ENCODE measurements around the gene ANK3.
A peak's percentile ranks its signal among the peaks of the same experiment; 100 is the strongest.

Gene ANK3

DNA sequence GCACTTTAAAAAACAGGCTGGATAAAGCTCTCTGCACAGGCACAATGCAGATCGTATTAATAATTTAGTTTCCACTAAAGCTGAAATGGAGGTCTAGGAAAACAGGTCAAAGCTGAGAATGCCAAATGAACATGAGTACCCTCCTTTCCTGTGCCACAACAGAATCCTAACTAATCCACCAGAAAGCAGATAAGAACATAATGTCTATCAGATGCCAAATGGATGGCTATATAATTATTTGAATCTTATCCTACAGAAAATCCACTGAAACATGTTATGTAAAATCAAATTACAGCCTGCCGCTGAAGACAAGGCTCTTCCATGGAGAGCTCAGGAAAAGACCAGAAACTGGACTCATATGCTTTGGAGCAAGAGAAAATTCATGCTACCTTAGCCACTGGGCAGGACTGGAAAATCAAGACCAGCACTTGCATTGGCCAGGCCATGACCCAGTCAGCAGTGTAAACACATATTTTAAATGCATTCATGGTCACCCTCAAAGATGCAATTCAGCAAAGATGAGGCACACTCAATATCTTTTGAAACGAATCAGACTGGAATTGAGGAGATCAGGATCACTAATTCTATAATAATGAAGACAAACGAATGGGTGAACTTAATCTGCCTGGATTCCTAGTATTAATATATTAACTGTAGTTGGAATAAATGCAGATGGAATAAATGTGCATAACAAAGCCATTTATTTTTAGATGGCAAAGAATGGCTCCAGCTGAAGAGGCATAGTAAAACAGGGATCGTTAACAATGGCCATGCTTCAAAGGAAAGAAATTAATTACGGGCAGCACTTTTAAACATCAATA, 13.2 kb downstream of the ANK3 start:
- DNase-seq = no peak

- DNase-seq = no peak
These were observed 14.2 kb downstream of the ANK3 start for GRCh38 chr10:60375293-60376004.

- DNase-seq = no peak
These were observed 14.8 kb downstream of the ANK3 start for GRCh38 chr10:60374836-60375235.

DNA sequence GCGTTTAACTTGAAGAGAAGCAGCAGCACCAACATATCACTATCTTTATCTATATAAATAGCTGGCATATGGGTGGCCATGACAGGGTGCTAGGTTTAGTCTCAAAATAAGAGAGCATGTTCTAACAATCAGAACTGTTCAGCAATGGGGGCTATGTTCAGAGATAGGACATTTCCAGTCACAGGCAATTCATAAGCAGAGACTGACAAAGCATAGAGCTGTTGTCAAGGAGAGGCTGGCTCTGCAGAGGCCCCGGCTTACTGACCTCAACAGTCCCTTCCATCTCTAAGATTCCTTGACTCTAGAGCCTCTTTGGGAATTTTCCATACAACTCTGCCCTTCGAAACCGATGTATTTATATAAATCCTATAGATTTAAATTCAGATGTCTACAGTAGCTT, 17.2 kb downstream of the ANK3 start:
- no peak for DNase-seq

DNA sequence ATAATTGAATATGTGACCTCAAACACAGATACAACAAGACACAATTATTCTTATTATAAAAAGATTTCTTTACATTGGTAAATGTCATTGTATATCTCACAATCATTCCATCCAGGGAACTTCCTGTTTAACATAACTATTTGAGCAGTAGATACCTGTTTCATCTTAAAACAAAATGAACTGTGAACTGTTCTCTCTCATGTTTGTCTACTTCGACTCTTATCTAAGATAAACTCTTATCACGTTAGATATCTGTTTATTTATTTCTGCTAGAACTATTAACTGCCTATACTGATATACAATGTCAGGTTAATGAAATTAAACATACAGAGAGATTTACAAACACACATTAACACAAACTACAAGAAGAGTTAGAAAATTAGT, 20.1 kb downstream of the ANK3 start:
- DNase-seq = no peak

GRCh38 chr10:60368875-60369546, 20.7 kb downstream of the ANK3 start:
- no peak for DNase-seq

- DNase-seq = no peak
These were observed 21.8 kb downstream of the ANK3 start for GRCh38 chr10:60367901-60368300.

- peak; percentile 11 for DNase-seq
These were observed 22.2 kb downstream of the ANK3 start for GRCh38 chr10:60367431-60367830.

- peak; percentile 9 for DNase-seq
These were observed 22.7 kb downstream of the ANK3 start for GRCh38 chr10:60367024-60367423.

DNA sequence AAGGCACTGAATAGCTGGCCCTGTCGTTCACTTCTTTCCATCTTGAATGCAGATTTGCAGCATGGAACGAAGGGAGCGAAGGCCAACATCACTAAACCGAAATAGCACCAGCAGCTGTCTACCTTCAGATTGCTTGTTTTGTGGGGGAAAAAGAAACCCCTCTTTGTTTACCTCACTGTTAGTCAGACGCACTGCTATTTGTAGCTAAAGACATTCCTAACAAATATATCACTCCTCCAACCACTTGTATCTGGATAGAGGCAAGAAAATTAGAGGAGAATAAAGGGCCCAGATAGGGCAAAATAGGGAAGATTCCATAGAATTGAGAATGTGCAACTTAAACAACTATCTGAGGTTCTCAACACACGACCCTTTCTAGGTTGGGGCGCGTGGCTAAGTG, 26.5 kb downstream of the ANK3 start:
- peak; percentile 26 for DNase-seq

- DNase-seq = no peak
These were observed 27.2 kb downstream of the ANK3 start for GRCh38 chr10:60362461-60362860.

DNA sequence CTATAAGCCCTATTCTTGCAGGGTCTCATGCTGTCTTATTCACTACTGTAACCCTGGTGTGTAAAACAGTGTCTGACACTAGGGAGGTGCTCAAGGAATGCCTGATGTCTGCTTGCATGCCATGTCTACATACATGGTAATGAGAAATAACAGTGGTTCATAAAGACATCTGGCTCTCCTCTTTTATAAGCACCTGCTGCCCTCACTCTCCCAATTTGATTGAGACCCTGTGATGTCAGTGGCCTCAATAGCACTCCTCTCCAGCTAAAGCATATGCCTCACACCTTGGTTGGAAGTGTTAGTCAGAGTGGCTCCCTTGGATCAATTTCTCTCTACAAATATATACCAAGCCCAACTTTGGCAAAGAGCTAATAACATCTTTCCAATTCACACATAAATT, 30.6 kb downstream of the ANK3 start:
- no peak for DNase-seq

- DNase-seq = no peak
These were observed 31.4 kb downstream of the ANK3 start for GRCh38 chr10:60358282-60358681.

GRCh38 chr10:60353519-60354258, 36.0 kb downstream of the ANK3 start:
- peak; percentile 44 for DNase-seq

DNA sequence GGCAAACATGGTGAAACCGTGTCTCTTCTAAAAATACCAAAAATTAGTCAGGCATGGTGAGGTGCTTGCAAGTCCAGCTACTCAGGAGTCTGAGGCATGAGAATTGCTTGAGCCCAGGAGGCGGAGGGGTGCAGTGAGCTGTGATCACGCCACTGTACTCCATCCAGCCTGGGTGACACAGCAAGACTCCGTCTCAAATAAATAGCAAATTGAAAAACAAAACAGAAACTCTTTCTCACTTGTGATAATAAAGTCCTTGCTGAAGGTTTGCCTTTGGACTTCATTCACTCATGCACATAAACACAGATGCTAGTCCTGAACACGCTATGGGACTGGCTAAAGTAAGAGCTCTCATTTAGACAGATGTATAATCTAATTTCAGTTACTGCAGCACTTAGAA, 37.6 kb downstream of the ANK3 start:
- no peak for DNase-seq

DNA sequence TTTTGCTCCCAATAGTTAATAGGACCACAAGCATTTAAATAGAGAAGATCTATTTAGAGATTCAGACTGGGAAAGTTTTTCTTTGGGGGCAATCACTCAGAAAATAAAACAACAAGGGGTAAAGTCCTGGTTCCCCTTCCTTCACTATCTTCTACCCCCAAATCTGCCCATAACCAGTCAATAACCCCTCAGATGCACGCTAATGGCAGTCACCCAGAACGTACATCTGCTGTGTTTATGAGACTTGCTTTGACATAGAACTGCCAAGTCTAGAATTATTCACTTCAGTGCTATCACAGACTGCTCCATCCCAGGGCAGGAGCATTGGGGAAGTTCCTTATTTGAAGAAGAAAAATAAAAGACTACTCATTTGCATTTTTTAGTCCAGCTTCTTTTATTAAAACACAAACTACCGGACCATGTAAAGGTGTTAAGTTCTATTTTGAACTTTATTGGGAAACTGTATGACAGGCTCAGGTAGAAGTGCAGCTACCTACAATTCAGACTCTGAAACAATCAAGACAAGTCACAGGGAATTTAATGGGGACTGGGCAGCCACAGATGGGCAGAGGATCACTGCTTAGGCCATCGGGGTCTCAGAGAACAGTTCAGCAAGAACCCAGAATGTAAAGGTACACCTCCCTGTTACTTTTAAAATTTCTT, 38.4 kb downstream of the ANK3 start:
- no peak for DNase-seq

GRCh38 chr10:60350400-60350799, 39.3 kb downstream of the ANK3 start:
- DNase-seq = peak; percentile 13

GRCh38 chr10:60349426-60349825, 40.2 kb downstream of the ANK3 start:
- DNase-seq = peak; percentile 56

DNA sequence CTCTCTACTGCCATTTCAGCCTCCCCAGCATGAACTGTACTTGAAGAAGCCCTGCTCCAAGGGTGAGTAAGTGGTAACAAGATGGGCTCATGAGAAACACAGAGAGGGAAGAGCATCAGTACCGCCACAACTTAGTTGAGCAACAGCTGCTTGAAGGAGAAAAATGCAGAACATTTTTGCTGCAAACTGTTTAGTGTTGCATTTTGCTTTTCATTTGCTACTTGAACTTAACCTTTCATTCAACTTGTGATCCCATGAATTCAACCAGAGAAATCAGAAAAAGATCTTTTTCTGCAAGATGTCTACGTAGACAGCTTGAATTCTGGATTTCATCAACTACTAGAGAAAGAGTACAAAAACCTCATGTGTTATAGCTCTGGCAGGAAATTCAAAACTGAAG, 40.7 kb downstream of the ANK3 start:
- DNase-seq = peak; percentile 56

DNA sequence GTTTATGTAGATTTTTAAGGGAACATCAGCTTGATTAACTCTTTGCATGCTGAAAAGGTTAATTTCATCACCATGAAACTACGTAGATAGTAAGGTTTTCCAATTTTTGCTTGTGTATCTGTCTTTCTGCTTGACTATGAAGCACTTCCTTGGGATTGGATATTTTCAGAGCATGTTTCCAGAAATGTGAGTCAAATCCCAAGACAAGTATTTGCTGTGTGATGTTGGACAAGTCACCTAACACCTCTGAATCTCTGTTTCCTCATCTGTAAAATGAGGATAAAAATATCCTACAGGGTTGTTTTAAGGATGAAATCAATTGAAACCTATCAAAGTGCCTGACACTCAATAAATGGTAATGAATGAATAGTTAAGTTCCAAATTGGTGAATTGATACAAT, 42.4 kb downstream of the ANK3 start:
- DNase-seq = no peak

GRCh38 chr10:60346661-60347060, 43.0 kb downstream of the ANK3 start:
- no peak for DNase-seq

DNA sequence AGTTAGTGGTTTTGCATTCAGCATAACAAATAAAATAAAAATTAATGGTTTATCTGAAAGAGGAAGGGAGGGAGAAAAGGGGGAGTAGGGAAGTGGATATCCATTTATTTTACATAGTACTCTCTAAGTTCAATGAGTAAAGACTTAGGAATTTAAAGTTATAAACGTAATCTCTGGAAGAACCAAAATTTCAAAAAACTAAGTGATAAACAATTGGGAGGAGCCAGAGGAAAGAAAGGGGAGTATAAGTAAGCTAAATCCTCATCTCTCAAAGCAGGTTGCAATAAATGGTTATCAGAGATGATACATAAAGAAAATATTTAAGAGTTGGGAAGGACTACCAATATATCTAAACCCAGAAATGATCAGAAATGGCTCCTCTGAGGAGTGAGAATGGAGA, 46.4 kb downstream of the ANK3 start:
- no peak for DNase-seq

GRCh38 chr10:60341969-60342368, 47.7 kb downstream of the ANK3 start:
- DNase-seq = no peak

All from fibroblast of skin of right biceps (primary cell).